GM19397 (cell line): ENCODE data around the gene CETN3.
"Not testable (repeated sequence)": the region's sequence is repeated elsewhere in the genome, so short reads cannot be mapped to it uniquely, and the experiment has no call there.

ENCODE experiments used
- ATAC-seq: cut with Tn5 transposase; IDR thresholded peaks from one replicate; pipeline ENCODE4 v1.9.1; 2021; ENCODE audit warnings: mild to moderate bottlenecking, moderate library complexity; ENCODE audit not compliant: unreplicated experiment

Gene CETN3

DNA sequence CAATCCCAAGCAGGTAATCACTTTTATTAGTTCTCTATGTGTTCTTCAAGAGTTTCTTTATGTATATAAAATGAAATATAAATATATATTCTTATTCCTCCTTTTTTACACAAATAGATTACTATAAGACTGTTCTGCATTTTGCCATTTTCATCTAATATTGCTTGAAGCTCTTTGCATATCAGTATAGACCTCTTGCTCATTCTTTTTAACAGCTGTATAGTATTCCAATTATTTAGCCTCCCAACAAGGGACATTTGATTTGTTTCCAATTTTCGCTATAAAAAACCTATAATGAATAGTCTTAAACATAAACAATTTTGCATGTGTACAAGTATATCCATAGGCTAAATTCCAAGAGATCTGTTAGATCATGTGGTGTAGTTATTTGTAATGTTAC is 25.2 kb downstream of the CETN3 start:
- ATAC-seq: no peak

GRCh38 chr5:90383903-90384302 is 25.7 kb downstream of the CETN3 start:
- no peak for ATAC-seq

DNA sequence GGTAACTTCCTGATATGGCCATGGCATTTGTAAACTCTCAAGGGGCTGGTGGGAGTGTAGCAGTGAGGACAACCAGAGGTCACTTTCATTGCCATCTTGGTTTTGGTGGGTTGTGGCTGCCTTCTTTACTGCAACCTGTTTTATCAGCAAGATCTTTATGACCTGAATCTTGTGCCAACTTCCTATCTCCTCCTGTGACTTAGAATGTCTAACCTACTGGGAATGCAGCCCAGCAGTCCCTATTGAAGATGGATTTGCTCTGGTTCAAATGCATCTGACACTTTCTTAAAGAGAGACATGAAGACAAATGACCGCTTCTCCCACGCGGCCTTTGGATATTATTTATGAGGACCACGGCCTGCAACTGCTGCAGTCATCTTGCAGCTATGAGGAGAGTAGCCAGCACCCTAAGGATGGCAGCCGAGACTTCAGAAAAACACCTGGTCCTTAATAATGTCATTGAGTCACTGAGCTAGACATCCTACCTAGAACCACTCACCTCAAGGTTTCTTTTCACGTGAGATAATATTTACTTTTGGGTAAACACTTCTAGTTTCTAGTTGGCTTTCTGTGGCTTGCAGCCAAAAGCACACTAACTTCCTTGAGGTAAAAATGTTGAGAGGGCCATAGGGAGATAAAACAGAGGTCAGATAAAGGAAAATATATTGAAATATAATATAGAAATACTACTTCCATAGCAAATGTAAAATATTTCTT is 28.2 kb downstream of the CETN3 start:
- no peak for ATAC-seq

DNA sequence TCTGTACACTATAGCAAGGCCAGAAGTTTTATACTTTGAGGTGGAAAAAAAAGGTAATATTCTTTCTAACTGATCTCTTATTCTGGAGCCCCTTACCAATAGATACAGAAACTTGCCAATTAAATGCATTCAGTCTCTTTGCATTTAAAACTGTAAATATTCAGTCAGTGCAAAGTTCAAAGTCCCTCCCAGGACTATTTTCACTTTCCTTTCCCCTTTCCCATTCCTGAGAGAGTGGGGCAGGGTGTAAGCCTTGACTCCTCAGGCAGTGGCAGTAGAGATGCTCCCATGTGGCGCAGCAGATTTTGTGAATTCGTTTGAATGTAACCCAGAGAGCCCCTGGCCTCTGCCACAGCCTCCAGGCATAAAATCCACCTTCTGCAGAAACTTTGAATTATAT is 29.9 kb downstream of the CETN3 start:
- ATAC-seq: no peak

DNA sequence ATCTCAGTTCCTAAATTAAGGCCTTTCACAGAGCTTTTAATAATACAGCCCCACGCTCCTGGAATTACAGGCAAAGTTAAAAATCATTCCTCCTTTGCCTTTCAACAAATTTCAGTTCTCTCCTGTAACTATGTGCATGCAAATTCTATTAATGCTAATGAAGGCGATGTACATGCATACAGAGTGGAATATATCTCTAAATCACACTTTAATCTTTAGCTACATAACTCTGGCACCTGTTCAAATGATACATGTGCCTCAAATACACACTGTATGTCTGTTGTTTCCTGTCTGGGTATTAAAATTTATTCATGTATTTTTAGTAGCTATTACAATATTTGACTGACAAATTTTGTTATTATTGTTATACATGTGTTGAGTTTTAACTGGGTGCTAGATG is 30.8 kb downstream of the CETN3 start:
- no peak for ATAC-seq

DNA sequence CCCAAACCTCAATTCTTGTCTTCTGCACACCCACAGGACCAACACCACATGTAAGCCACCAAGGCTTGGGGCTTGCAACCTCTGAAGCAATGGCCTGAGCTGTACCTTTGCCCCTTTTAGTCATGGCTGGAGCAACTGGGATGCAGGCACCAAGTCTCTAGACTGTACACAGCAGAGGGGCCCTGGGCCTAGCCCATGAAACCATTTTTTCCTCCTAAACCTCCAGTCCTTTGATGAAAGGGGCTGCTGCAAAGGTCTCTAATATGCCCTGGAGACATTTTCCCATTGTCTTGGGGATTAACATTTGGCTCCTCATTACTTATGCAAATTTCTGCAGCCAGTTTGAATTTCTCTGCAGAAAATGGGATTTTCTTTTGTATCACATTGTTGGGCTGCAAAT is 38.3 kb downstream of the CETN3 start:
- not testable (repeated sequence) for ATAC-seq

GRCh38 chr5:90368454-90369246 is 40.9 kb downstream of the CETN3 start:
- peak; percentile 79 for ATAC-seq

- no peak for ATAC-seq
Observed at GRCh38 chr5:90367879-90368278, 41.7 kb downstream of the CETN3 start.

DNA sequence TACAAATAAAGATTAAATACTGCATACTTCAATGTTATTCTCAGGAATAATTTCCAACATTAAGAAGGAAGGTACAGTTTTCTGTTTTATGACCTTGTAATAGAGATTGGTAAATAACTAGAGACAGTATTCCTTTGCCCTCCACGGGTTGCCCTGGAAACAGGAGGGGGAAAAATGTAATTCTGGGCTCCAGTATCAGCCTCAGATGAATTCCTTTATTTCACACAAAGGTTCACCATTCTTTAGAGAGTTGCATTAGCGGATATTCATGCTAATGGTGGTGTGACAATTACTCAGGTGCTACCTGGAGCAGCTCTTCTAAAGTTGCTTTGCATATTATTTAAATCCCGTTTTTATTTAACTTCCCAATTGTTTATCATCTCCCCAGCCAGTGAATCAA is 42.6 kb downstream of the CETN3 start:
- ATAC-seq: no peak

DNA sequence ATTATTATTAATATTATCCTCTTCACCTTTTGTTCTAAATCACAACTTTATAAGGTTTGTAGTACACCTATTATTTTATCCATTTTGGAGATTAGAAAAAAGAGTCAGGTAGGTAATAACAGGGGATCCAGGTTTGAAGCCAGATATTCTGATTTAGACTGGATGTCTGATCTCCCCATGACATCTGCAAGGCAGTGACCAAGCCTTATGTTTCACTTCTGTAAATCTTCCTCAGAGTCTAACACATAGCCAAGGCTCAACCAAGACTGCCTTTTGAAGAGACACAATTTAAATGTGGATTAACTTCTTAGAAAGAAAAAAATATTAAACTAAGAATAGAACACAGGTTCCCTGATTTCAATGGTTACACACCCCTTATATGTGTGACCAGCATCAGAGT is 44.2 kb downstream of the CETN3 start:
- ATAC-seq: no peak

DNA sequence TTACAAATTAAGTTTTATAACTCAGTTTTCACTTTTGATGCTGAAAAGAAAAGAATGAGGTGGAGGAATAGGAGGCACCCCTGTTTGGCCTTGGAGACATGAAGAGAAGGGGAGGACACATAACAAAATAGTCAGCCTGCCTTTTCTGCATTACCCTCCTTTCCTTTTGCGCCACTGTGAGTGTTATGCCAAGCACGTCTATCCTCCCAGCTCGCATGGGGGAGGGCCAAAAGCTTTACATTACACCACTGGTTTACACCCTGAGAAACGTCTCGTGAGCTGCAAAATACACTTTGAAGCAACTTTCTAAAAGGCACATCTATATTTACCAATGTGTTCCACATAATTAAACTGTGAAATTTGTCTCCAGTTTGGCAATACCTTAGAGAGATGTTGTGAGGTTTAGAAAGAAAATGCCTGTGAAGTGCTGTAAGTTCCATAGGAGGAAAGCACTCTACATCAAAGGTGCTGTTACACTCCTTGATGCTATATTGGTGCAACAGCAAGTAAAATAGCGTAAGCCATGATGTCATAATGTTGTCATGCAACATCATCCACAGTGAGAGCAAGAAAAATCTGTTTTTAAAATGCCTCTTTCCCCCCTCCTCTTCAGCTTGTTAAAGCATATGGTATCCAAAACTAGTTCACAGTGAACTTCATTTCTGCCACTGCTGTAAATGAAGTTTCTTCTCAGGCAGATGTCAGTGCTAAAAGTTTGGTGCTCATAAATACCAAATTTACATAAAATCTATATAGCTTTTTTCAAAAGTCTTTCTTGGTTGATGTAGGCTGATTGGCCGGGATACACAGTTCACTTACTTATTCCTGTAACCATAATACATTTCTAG is 50.3 kb downstream of the CETN3 start:
- no peak for ATAC-seq

DNA sequence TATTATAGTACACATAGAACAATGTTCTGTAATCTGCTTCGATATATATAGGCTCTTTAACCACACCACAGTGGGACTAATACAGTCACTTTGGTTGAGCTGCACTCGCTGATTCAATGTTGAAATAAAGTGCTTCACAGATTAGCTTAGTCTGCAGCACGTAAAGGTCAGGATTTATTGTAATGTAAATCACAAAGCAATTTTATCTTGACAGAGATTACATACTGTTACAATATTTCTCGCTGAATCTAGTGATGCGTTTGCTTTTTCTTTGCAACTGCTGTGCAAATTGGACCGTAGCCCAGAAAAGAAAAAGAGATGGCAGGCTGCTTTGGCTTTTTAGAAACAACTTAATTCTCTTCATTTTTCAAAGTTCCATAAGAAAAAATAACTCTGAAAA is 52.9 kb downstream of the CETN3 start:
- ATAC-seq: no peak

GRCh38 chr5:90356176-90356575 is 53.4 kb downstream of the CETN3 start:
- ATAC-seq: no peak

DNA sequence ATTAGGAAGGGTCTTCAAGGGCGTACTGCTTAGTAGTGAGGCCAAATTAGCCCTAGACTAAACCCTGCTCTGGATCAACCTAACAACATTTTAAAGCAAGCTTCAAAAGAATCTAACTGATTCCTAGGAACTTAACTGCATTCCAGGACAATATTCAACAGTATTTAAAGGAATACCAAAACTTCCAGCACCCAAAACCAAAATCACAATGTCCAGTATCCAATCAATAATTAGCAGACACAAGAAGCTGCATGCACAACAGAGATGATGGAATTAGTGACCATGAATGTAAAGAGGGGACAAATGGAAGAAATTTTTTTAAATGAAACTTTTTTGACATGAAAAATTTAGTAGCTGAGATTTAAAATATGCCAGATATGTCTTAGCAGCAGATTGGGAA is 53.9 kb downstream of the CETN3 start:
- no peak for ATAC-seq

- ATAC-seq: peak; percentile 89
Observed at GRCh38 chr5:90353254-90353653, 56.3 kb downstream of the CETN3 start.

DNA sequence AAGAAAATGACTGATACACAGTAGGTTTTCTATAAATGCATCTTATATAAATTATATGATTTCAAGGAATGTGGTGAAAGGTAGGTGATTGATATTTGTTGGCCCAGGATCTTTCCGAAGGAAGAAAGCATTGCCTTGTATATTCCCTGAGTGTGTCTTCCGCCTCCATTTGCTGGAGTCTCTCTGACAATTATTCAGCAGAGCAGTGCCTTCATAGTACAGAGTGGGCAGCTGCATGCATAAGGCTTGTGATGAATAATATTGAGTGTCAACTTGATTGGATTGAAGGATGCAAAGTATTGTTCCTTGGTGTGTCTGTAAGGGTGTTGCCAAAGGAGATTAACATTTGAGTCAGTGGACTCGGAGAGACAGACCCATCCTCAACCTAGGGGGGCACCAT is 58.5 kb downstream of the CETN3 start:
- ATAC-seq: no peak

DNA sequence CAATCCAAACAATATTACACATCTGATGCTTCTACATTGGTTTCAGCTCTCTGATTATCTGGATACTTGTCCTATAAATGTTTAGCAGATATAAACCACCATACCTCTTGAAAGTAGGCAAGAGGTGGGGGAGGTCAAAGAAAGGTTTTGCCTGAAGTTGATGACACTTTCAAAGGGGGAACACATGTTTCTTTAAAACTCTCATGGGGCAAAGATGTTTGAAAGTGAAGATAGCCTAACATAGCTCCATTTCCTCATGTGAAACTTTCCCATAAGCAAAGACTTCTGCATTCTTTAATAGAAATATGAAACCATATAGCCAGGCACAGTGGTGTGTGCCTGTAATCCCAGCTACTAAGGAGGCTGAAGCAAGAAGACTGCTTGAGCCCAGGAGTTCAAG is 62.1 kb downstream of the CETN3 start:
- ATAC-seq: peak; percentile 69

DNA sequence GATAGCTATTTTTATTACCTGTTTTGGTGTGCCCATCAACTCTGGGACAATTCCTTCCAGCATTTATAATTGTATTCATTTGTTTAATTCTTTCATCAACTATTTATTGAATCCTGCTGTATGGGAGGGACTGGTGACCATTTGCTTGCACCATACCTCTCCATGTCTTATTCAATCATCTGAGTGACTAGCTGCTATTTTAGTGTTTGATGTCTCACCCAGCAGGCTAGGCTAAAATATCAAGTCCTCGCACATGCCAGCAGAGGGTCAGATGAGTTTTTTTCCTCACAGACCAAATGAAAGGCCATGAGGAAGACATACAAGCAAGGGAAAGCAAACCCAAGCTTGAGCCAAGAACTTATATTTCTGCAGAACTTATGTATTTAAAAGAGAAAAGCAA is 63.9 kb downstream of the CETN3 start:
- ATAC-seq: no peak

GRCh38 chr5:90344689-90345088 is 64.9 kb downstream of the CETN3 start:
- no peak for ATAC-seq

- ATAC-seq: not testable (repeated sequence)
Observed at GRCh38 chr5:90343731-90344130, 65.8 kb downstream of the CETN3 start.

GRCh38 chr5:90342576-90342975 is 67.0 kb downstream of the CETN3 start:
- ATAC-seq: no peak
